Caco-2 (cell line): ENCODE measurements around the gene KCNG1. TPM values are rescaled to one million over a fixed set of nuclear protein-coding genes. Genes with fewer than 3 reads are reported as not detected.

Experiments used
- BruUV-seq: library from RNA; stranded (reverse); fragments of 400-500 nt; replicated peaks from 2 replicates; lab custom pipeline; 2021; lab: Mats Ljungman, UMichigan
- CTCF ChIA-PET: fragments of 300-600 bp; sonication (Branson Sonifier 250); formaldehyde crosslinking; loops from one replicate; lab custom pipeline; 2022; ENCODE audit warnings: antibody characterized with exemption; lab: Charles Lee
- POLR2A ChIA-PET: fragments of 300-600 bp; sonication (Branson Sonifier 250); formaldehyde crosslinking; loops from one replicate; lab custom pipeline; 2022; ENCODE audit warnings: antibody characterized with exemption; lab: Charles Lee
- DNase-seq, 2 experiments: peaks; one replicate each; pipeline versions ENCODE4 v3.0.0 to v3.0.0-alpha.2; 2020 to 2022
- H3K27me3 ChIP-seq: replicated peaks from 2 replicates; pipeline ENCODE4 v1.6.0; 2011; ENCODE audit warnings: low read length; ENCODE audit not compliant: control insufficient read depth, insufficient read depth
- H3K36me3 ChIP-seq: 2 replicates; pipeline ENCODE4 v1.5.1; 2011; ENCODE audit warnings: low read length; ENCODE audit not compliant: control insufficient read depth, insufficient read depth
- H3K4me1 ChIP-seq: fragments of 250-450 bp; sonication (Bioruptor Pico); 2 replicates; pipeline ENCODE4 v1.5.1; 2020; ENCODE audit warnings: mild to moderate bottlenecking
- H3K4me3 ChIP-seq: 2 replicates; pipeline ENCODE4 v1.5.1; 2011; ENCODE audit warnings: low read depth, mild to moderate bottlenecking, control low read depth, low read length
- H3K9me3 ChIP-seq: fragments of 250-450 bp; sonication (Bioruptor Pico); 2 replicates; pipeline ENCODE4 v1.5.1; 2020; ENCODE audit warnings: mild to moderate bottlenecking, moderate library complexity
- H3K27ac Mint-ChIP-seq: one replicate; pipeline ENCODE4 v1.8.0; 2022; ENCODE audit warnings: mixed read lengths; ENCODE audit not compliant: unreplicated experiment
- H3K27me3 Mint-ChIP-seq: one replicate; pipeline ENCODE4 v1.8.0; 2022; ENCODE audit warnings: mixed read lengths; ENCODE audit not compliant: insufficient read depth, unreplicated experiment
- H3K36me3 Mint-ChIP-seq: one replicate; pipeline ENCODE4 v1.8.0; 2022; ENCODE audit warnings: mild to moderate bottlenecking, mixed read lengths; ENCODE audit not compliant: insufficient read depth, unreplicated experiment
- H3K4me1 Mint-ChIP-seq: one replicate; pipeline ENCODE4 v1.8.0; 2022; ENCODE audit warnings: low read depth, mixed read lengths; ENCODE audit not compliant: unreplicated experiment
- H3K4me3 Mint-ChIP-seq: one replicate; pipeline ENCODE4 v1.8.0; 2022; ENCODE audit warnings: mild to moderate bottlenecking, moderate library complexity, mixed read lengths; ENCODE audit not compliant: unreplicated experiment
- H3K9me3 Mint-ChIP-seq: one replicate; pipeline ENCODE4 v1.8.0; 2022; ENCODE audit warnings: mixed read lengths; ENCODE audit not compliant: unreplicated experiment
- intact Hi-C: fragments of 100-400 bp; cut with micrococcal nuclease; formaldehyde crosslinking; loops from one replicate; pipeline ENCODE4 v1.10.0; 2022; ENCODE audit not compliant: unreplicated experiment
- total RNA-seq: library from RNA; stranded (reverse); gene quantifications from 2 replicates; pipeline ENCODE4 v1.2.3, GENCODE V29; 2022
- TF ChIP-seq, protein P1 (sequence below), 2 experiments: fragments of 200-600 bp in 1 of 2; IDR thresholded peaks; 1 replicate in 1 of 2; 2 replicates in 1 of 2; pipeline versions ENCODE4 v1.5.1 to v1.8.0; 2011 to 2022; ENCODE audit warnings: antibody characterized with exemption in 1 of 2, control low read depth in 1 of 2, inconsistent platforms in 1 of 2, low read depth in 1 of 2, low read length in 1 of 2, mild to moderate bottlenecking in 1 of 2, moderate library complexity in 1 of 2; ENCODE audit not compliant: insufficient read depth in 1 of 2, severe bottlenecking in 1 of 2, unreplicated experiment in 1 of 2

The KCNG1 gene
- total RNA-seq, 1 experiment from 2014 or later, result 1.5 TPM

- H3K4me1 Mint-ChIP-seq, result no peaks in the 10 kb centered on the region
Observed at GRCh38 chr20:50999355-50999754, 23.6 kb downstream of the KCNG1 start.

DNA sequence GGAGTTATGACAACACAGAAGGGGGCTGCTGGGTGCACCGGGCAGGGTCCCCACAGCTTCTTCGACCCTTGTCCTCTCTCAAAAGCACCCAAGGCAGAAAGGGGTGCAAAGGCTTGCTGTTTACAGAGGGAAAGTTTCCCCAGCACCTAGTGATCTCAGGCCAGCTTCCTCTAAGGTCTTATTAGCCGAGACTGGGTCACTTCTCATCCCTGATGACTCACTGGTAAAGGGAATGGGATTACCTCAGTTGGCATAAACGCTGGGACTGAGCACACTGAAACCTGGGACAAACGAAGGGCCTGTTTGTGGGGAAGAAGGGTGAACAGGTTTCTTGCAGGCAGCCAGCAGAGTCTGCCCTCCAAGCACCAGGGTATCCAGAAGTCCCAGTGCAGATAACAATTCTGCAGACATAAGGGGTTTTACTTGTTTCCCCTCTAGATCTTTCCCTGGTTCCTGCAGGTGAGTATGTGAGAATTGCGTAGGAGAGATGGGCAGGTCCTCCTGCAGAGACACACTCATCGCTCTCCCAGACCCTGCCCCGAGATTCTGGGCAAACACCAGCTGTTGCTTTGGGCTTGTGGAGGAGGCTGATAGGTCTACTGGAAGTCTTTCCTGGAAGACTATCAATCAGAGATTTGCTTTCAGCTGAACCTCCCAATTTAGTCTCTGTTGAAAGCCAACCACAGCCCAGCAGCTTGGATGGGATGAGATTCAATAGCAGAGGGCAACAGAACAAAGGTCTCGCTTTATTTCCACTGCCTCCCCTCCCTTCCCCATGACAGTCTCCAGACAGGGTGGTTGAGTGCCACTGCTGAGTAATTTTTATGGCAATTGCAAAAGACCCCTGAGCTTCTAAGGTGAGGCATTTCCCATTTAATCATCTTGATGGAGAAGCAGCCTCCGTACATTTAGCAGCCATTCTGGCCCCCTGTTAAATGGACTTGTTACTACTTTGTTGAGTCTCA lies 25.7 kb downstream of the KCNG1 start:
- Histone ChIP-seq H3K27me3 (peaks cover 3% of the 10 kb centered on the region), H3K9me3 (no peaks in the 10 kb centered on the region), H3K4me1 (no peaks in the 10 kb centered on the region), H3K36me3 (no peaks in the 10 kb centered on the region), H3K4me3 (no peak overlapping the region)
- Mint-ChIP-seq H3K4me1 (peaks cover 8% of the 10 kb centered on the region), H3K27ac (no peak overlapping the region), H3K9me3 (no peaks in the 10 kb centered on the region), H3K4me3 (no peak overlapping the region), H3K27me3 (peaks cover 26% of the 10 kb centered on the region), H3K36me3 (peaks cover 7% of the 10 kb centered on the region)
- TF ChIP-seq, protein P1, sequence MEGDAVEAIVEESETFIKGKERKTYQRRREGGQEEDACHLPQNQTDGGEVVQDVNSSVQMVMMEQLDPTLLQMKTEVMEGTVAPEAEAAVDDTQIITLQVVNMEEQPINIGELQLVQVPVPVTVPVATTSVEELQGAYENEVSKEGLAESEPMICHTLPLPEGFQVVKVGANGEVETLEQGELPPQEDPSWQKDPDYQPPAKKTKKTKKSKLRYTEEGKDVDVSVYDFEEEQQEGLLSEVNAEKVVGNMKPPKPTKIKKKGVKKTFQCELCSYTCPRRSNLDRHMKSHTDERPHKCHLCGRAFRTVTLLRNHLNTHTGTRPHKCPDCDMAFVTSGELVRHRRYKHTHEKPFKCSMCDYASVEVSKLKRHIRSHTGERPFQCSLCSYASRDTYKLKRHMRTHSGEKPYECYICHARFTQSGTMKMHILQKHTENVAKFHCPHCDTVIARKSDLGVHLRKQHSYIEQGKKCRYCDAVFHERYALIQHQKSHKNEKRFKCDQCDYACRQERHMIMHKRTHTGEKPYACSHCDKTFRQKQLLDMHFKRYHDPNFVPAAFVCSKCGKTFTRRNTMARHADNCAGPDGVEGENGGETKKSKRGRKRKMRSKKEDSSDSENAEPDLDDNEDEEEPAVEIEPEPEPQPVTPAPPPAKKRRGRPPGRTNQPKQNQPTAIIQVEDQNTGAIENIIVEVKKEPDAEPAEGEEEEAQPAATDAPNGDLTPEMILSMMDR (IDR thresholded peaks at IDR 0.05; ENCODE audit: insufficient read depth in 1 of 2, low read depth in 1 of 2, low read length in 1 of 2, severe bottlenecking in 1 of 2, unreplicated experiment in 1 of 2), result no peak
- no TSS peak for BruUV-seq
- ChIA-PET POLR2A (no interaction called here), CTCF (interaction anchor here (0.5 to 2.2 kb wide), 6 partner anchors 9 to 611 kb away, joined by 3 to 14 read pairs (median 6); no protein-coding TSS in a partner anchor)
- DNase-seq, result no peak
- intact Hi-C loops, result no loop called here

More at GRCh38 chr20:50999355-50999754, 23.6 kb downstream of the KCNG1 start:
- POLR2A ChIA-PET, result no interaction called here
- TF ChIP-seq, protein P1 (IDR thresholded peaks at IDR 0.05; ENCODE audit: insufficient read depth in 1 of 2, low read depth in 1 of 2, low read length in 1 of 2, severe bottlenecking in 1 of 2, unreplicated experiment in 1 of 2), result no peak
- Mint-ChIP-seq H3K36me3 (no peaks in the 10 kb centered on the region), H3K4me3 (no peak overlapping the region), H3K27me3 (peaks cover 34% of the 10 kb centered on the region), H3K9me3 (no peaks in the 10 kb centered on the region), H3K27ac (no peak overlapping the region)
- Histone ChIP-seq H3K9me3 (no peaks in the 10 kb centered on the region), H3K4me3 (no peak overlapping the region), H3K27me3 (peaks cover 8% of the 10 kb centered on the region), H3K4me1 (no peaks in the 10 kb centered on the region), H3K36me3 (no peaks in the 10 kb centered on the region)
- DNase-seq, result no peak
- BruUV-seq, result no TSS peak
- CTCF ChIA-PET, result interaction anchor here (2.2 kb wide), 1 partner anchor 11 kb away, joined by 14 read pairs; no protein-coding TSS in a partner anchor
- intact Hi-C loops, result no loop called here

- Mint-ChIP-seq H3K36me3 (peaks cover 7% of the 10 kb centered on the region), H3K9me3 (no peaks in the 10 kb centered on the region), H3K27ac (no peak overlapping the region), H3K4me3 (no peak overlapping the region), H3K27me3 (peaks cover 20% of the 10 kb centered on the region), H3K4me1 (peaks cover 10% of the 10 kb centered on the region)
- Histone ChIP-seq H3K27me3 (no peaks in the 10 kb centered on the region), H3K4me3 (no peak overlapping the region), H3K9me3 (no peaks in the 10 kb centered on the region), H3K36me3 (no peaks in the 10 kb centered on the region), H3K4me1 (no peaks in the 10 kb centered on the region)
- ChIA-PET CTCF (interaction anchor here (0.7 to 1.7 kb wide), 5 partner anchors 8 to 335 kb away, joined by 3 to 8 read pairs (median 7); partner anchors contain the start of gene BCAS4), POLR2A (no interaction called here)
- TF ChIP-seq, protein P1 (IDR thresholded peaks at IDR 0.05; ENCODE audit: insufficient read depth in 1 of 2, low read depth in 1 of 2, low read length in 1 of 2, severe bottlenecking in 1 of 2, unreplicated experiment in 1 of 2), result no peak
- intact Hi-C loops, result no loop called here
- BruUV-seq, result no TSS peak
- no peak for DNase-seq
Observed at GRCh38 chr20:50995506-50995905, 27.4 kb downstream of the KCNG1 start.
